SH-SY5Y (cell line): ENCODE data around the gene NKX2-3.

ENCODE experiments used
- GATA2 ChIP-seq: IDR thresholded peaks from 2 replicates; pipeline ENCODE4 v1.6.1; 2011; ENCODE audit warnings: mild to moderate bottlenecking, low read depth, low read length
- GATA3 ChIP-seq: IDR thresholded peaks from 2 replicates; pipeline ENCODE4 v1.6.1; 2011; ENCODE audit warnings: low read depth, mild to moderate bottlenecking, low read length, moderate library complexity

DNA sequence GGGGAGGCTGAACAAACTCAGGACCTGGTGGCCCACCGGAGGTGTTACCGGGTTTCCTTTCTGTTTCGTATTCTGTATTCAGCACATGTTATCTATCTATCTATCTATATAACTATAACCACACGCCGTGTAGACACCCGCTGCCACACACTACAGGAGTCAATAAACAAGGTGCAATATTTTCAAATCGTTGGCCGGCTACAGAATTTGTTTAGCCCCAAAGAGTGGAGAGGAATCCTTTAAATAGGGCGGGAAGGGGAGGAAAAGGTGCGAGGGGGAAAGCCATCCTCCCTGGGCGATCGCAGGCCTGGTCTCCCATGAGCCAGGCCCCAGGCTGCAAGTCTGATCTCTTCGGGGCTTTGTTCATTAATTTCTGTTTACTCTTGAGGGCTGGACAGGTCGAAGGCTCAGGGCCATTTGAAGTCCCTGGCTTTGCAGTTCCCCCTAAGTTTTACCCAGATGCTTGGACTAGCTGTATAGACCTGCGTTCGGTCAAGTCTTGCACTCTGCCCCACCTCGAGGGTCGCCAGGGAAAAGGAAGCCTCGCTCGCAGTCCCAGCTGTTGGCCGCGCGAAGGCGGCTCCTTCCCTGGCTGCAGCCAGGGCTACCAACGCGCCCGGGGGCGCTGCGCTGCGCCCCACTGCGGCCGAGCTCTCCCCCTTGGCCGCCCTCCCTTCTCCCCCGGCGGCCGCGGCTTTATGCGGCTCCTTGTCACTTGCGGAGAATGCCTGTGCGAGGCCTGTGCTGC, 3.8 kb downstream of the NKX2-3 start:
- TF ChIP-seq GATA3 (no peak), GATA2 (no peak)
